GM12875 (cell line): Measurements from ENCODE around the gene DIP2C.

Experiments
- H3K4me3 ChIP-seq: one replicate; pipeline ENCODE4 v1.5.1; 2011; ENCODE audit warnings: low read depth, low read length, control low read depth
- TF ChIP-seq, protein P1 (sequence below): IDR thresholded peaks from 2 replicates; pipeline ENCODE4 v1.5.1; 2011; ENCODE audit warnings: low read depth, mild to moderate bottlenecking, control low read depth, inconsistent platforms, low read length, moderate library complexity, borderline replicate concordance; ENCODE audit not compliant: insufficient read depth

The DIP2C gene

DNA sequence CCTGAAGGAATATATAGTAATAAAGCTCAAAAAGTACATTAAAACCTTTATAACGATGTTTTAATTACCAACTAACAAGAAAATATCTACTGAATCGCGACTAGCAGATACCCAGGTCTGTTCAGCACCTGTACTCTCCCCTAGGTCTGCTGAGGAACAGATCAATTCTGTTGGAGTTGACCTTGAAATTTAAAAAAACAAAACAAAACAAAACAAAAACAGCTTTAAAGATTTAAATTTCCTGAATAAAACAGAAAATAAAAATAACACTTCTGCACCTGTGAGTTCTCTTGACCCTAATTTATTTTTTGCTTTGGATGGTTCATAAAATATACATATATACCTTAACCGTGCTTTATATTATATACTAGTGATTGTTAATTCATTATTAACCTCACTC lies 24.6 kb downstream of the DIP2C start:
- no peak overlapping the region for H3K4me3 ChIP-seq
- TF ChIP-seq, protein P1, sequence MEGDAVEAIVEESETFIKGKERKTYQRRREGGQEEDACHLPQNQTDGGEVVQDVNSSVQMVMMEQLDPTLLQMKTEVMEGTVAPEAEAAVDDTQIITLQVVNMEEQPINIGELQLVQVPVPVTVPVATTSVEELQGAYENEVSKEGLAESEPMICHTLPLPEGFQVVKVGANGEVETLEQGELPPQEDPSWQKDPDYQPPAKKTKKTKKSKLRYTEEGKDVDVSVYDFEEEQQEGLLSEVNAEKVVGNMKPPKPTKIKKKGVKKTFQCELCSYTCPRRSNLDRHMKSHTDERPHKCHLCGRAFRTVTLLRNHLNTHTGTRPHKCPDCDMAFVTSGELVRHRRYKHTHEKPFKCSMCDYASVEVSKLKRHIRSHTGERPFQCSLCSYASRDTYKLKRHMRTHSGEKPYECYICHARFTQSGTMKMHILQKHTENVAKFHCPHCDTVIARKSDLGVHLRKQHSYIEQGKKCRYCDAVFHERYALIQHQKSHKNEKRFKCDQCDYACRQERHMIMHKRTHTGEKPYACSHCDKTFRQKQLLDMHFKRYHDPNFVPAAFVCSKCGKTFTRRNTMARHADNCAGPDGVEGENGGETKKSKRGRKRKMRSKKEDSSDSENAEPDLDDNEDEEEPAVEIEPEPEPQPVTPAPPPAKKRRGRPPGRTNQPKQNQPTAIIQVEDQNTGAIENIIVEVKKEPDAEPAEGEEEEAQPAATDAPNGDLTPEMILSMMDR: no peak

- TF ChIP-seq, protein P1: no peak
- H3K4me3 ChIP-seq: no peak overlapping the region
These were observed 25.2 kb downstream of the DIP2C start for GRCh38 chr10:664301-664700.

DNA sequence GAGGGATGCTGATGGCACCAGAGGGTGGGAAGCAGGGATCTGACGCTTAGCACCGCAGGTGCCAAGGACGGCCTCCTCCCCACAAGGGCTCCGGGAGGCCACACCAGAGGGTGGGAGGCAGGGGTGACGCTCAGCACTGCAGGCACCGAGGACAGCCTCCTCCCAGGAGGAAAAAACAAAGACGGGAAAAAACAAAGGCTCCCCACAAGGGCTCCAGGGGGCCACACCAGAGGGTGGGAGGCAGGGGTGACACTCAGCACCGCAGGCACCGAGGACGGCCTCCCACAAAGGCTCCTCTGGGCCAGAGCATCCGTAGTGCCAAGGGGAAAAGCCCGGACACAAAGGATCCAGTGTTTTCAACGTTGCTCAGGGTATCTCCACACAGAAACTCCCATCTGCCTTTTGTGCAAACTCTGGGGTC lies 25.6 kb downstream of the DIP2C start:
- H3K4me3 ChIP-seq: no peak overlapping the region
- TF ChIP-seq, protein P1: no peak

GRCh38 chr10:663466-663751 lies 26.1 kb downstream of the DIP2C start:
- TF ChIP-seq, protein P1: no peak
- H3K4me3 ChIP-seq: no peak overlapping the region

GRCh38 chr10:662686-663465 lies 26.6 kb downstream of the DIP2C start:
- no peak overlapping the region for H3K4me3 ChIP-seq
- TF ChIP-seq, protein P1: no peak

DNA sequence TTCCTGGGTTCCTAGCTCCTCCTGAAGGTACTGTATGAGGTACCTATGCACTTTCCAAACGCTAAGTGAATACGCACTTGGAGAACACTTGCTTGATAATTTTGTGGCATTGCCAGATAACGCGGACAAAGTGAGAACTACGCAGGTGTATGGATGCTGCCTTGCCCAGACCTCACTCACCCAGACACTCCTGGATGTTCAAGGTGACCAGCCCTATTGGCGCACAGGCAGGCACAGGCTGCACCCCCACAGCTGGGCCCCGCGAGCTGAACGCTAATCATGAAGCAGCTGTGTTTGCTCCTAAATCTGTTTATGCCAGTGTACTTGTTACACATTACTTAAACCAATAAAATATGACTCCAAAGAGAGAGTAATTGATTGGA lies 27.3 kb downstream of the DIP2C start:
- TF ChIP-seq, protein P1: no peak
- H3K4me3 ChIP-seq: no peak overlapping the region

DNA sequence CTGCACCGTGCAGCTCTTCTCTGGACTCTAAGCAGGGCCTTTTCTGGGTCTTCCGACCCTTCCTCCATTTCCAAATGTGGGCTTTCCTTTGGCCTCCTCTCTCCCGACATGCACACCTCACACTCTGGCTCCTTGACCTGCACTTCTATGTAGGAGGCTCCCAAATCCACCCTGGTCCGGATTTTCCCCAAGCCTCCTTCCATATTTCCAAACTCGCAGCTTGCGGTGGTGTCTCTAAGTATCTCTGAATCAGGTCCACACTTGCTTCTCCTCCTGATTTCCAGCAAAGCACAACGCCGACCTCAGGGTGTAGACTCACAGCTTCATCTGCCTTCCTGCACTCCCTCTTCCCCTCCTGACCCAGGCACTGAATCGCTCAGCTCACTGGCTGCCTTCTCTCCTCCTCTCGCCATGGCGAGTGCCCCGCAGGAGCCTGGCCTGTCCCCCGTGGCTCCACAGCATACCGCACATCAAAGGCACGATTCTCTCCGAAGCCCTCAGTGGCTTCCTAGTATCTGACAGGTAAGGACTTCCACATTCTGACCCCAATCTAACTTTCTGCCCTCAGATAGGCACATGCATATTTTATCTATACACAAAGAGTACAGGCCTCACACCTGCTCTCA lies 27.8 kb downstream of the DIP2C start:
- TF ChIP-seq, protein P1: no peak
- no peak overlapping the region for H3K4me3 ChIP-seq
